ENCODE data around the gene ACO1.
"Not testable (repeated sequence)": the region's sequence is repeated elsewhere in the genome, so short reads cannot be mapped to it uniquely, and the experiment has no call there.

The ACO1 gene

DNA sequence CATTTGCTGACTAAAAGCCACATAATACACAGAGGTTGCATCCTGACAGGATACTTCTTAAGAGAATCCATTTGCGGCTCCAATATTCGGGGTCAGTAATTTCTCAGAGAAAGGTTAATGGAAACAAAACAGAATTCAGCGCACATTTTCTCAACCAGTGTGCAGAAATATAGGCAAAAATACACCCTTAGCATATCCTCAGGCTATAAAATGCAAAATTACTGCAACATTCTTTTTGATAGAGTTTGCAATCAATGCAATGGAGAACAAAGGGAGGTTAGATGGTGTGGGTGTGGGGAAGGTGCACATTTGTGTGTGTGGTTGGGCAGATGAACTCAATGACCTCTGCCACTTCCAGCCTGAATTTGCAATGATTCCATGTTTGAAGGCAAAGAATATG lies 35.4 kb upstream of the ACO1 start:
- no peak for TF ChIP-seq Cebpa-rat (IDR thresholded peaks at IDR 0.05)
- no peaks in the 10 kb centered on the region for H3K36me3 ChIP-seq
- no peak overlapping the region for H3K4me2 ChIP-seq
- no peaks in the 10 kb centered on the region for H3K27me3 ChIP-seq
- H3K9me3 ChIP-seq (replicated peaks in 1 of 11), result no peaks in the 10 kb centered on the region
- H3K4me3 ChIP-seq, result no peak overlapping the region
- H3K27ac ChIP-seq, result no peak overlapping the region
- H4K20me1 ChIP-seq, result no peaks in the 10 kb centered on the region
- no peak overlapping the region for H3K9ac ChIP-seq
- peaks cover 0 to 14% (median 1%) of the 10 kb centered on the region in 10 experiments; a peak in 5 of 20 replicates for H3K4me1 ChIP-seq

DNA sequence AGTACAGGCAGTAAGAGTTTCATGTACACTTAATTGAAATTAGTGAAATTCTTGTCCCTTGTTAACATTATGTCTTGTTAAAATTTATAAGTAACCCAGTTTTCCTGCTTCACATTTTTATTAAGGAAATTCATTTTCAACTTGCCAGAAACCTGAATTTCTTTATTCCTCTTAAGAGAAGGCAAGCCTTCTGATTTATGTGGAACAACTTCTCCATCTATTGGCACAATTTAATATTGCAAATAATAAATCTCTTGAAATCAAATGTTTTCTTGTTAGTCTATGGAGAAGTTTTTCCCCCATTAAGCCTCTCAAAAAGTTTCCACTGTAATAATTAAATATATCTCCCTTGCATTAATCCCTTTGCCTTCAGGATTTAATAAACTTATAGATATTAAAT lies 33.8 kb upstream of the ACO1 start:
- Histone ChIP-seq H3K36me3 (no peaks in the 10 kb centered on the region), H3K4me3 (no peak overlapping the region), H3K9me3 (replicated peaks in 1 of 11) (no peaks in the 10 kb centered on the region), H3K9ac (no peak overlapping the region), H3K4me1 (peaks cover 0 to 7% (median 0%) of the 10 kb centered on the region in 10 experiments; a peak in 4 of 20 replicates), H3K27ac (no peak overlapping the region), H3K27me3 (no peaks in the 10 kb centered on the region), H4K20me1 (no peaks in the 10 kb centered on the region), H3K4me2 (no peak overlapping the region)
- no peak for TF ChIP-seq Cebpa-rat (IDR thresholded peaks at IDR 0.05)

DNA sequence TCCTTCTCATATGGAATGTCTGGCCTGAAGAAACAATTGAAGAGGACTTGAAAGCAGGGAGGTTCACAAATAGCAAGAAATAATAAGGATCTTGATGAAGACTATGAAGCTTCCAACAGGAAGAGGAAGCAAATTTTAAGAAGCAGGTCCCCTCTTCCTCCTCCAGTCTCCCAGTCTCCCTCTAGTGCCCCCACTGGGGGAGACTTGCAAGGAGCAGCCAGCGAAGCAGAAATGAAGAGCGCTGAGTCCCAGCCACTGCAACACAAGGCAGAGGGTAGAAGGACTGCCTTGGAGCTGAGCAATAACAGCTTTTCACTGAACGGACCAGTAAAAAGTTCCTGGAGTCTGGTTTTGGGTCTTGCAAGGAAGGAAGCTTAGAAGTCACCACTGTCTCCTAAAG lies 32.6 kb upstream of the ACO1 start:
- TF ChIP-seq Cebpa-rat (IDR thresholded peaks at IDR 0.05), result no peak
- Histone ChIP-seq H3K9me3 (replicated peaks in 1 of 11) (peaks cover 0 to 1% (median 0%) of the 10 kb centered on the region in 11 experiments; a peak in 1 of 22 replicates), H3K4me1 (peaks cover 0 to 7% (median 0%) of the 10 kb centered on the region in 10 experiments; a peak in 4 of 20 replicates), H3K27ac (no peak overlapping the region), H3K4me3 (no peak overlapping the region), H4K20me1 (no peaks in the 10 kb centered on the region), H3K9ac (no peak overlapping the region), H3K4me2 (no peak overlapping the region), H3K36me3 (no peaks in the 10 kb centered on the region), H3K27me3 (no peaks in the 10 kb centered on the region)

DNA sequence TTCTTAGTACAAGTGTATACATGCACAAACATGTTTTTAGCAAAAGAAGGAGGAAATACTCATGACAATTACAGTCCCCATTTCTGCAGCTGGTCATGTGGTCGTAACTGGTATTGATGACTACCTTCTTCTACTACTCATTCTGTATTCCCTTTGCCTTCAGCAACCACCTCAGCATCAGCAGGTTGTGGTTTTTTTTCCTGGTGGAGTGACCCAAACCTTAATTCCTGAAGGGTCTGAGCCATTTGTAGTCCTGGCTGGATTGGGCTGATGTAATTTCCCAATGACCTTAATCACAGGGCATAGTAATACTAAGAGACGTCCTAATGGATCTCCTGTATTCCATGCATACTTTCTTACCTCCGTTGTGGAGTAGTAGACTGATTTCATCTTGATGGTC lies 31.0 kb upstream of the ACO1 start:
- H3K27ac ChIP-seq; H3K36me3 ChIP-seq; H3K4me3 ChIP-seq; H3K27me3 ChIP-seq; H3K4me2 ChIP-seq; H3K9me3 ChIP-seq (replicated peaks in 1 of 11); H3K9ac ChIP-seq; H3K4me1 ChIP-seq; H4K20me1 ChIP-seq: not testable (repeated sequence)

DNA sequence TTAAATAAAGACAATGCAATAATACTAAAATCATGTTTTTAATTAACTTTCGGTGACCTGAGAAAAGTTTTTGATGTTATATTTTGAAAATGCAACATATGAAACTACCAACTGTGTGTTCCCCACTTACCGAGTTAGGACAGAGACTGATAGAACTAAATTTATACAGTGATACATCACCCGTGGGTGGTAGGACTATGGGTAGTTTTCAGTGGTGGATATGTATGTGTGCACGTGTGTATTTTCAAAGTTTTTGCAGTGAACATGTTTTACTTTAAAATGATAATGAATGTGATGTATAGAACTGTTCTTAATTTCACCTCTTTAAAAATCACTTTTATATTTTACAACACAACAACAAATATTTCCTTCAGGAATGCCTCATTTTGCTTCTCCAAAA lies 25.0 kb upstream of the ACO1 start:
- Histone ChIP-seq H3K36me3 (no peaks in the 10 kb centered on the region), H3K4me3 (no peak overlapping the region), H3K4me2 (no peak overlapping the region), H3K27ac (no peak overlapping the region), H4K20me1 (no peaks in the 10 kb centered on the region), H3K27me3 (no peaks in the 10 kb centered on the region), H3K9ac (no peak overlapping the region), H3K4me1 (no peaks in the 10 kb centered on the region), H3K9me3 (replicated peaks in 1 of 11) (peaks cover 0 to 4% (median 0%) of the 10 kb centered on the region in 11 experiments; a peak in 1 of 22 replicates)
- TF ChIP-seq Cebpa-rat (IDR thresholded peaks at IDR 0.05), result no peak

DNA sequence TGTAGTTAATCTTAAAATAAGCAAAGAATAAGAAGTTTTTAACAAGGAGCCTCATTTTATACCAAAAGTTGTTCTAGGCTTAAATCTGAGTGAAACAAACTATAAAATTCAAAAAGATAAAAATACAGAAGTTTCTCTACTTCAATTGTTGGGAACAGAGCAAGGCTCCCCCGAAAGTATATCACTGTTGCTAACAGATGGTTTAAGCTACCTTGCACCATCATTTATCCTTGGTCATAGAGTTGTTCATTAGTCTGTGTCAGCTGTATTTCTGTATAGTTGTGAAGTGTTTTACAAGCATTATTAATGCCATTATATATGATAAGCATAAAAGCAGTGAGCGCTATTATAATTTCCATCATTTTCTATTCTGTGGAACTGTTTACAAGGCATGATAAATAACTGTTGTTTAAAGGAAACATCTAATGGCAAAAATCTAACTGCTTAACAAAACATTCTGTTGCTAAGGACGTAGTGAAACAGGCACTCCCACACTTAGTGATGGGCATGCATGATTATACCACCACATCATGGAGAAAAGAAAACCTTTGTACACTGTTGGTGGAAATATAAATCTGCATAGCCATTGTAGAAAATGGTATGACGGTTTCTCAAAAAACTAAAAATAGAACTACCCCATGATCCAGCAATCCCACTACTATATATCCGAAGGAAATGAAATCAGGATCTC lies 23.3 kb upstream of the ACO1 start:
- Histone ChIP-seq H3K4me2 (no peak overlapping the region), H3K9ac (no peak overlapping the region), H4K20me1 (no peaks in the 10 kb centered on the region), H3K27me3 (no peaks in the 10 kb centered on the region), H3K9me3 (replicated peaks in 1 of 11) (peaks cover 0 to 4% (median 0%) of the 10 kb centered on the region in 11 experiments; a peak in 1 of 22 replicates), H3K4me3 (no peak overlapping the region), H3K27ac (no peak overlapping the region), H3K4me1 (no peaks in the 10 kb centered on the region), H3K36me3 (no peaks in the 10 kb centered on the region)
- no peak for TF ChIP-seq Cebpa-rat (IDR thresholded peaks at IDR 0.05)

DNA sequence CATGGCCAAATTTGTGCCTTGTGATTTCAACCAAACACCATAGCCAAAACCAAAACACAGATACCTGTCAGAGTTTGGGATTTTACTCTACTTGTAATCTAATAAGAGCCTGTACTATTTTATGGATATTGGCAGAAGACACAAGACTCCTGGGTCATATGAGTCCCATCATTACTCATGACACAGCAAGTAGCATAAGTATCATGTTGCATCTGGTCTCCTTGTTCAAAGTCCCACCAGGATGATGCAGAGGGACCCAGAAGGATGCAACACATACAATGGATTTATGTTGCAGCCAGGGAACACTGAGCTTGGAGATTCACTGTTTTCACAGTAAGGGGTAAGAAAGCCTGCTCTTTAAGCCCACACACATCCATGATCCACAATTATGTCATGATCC lies 13.2 kb upstream of the ACO1 start:
- Histone ChIP-seq H3K9me3 (replicated peaks in 1 of 11) (peaks cover 0 to 20% (median 6%) of the 10 kb centered on the region in 11 experiments; a peak in 12 of 22 replicates), H3K27me3 (no peaks in the 10 kb centered on the region), H3K36me3 (no peaks in the 10 kb centered on the region), H3K27ac (no peak overlapping the region), H4K20me1 (no peaks in the 10 kb centered on the region), H3K4me1 (no peaks in the 10 kb centered on the region), H3K9ac (no peak overlapping the region), H3K4me2 (no peak overlapping the region), H3K4me3 (no peak overlapping the region)
- TF ChIP-seq Cebpa-rat (IDR thresholded peaks at IDR 0.05), result no peak

DNA sequence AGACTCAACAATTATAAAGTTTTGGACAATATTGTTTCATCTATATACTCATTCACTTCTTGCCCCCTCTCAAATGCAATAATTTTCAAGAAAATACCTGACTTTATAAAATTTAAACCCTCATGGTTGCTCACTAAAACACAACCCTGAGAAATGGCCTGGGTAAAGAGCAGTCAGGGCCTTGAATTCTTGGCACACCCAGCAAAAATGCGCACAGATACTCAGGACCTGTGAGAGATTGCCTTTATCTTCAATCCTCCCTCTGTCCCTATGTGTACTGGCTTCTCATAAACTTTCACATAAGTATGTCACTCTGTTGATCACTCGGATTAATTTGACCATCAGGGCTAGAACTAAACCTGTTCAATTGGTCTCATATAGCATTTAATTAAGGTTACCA lies 12.8 kb upstream of the ACO1 start:
- Histone ChIP-seq H3K4me2 (no peak overlapping the region), H3K4me1 (no peaks in the 10 kb centered on the region), H3K27ac (no peak overlapping the region), H3K4me3 (no peak overlapping the region), H3K36me3 (no peaks in the 10 kb centered on the region), H3K9ac (no peak overlapping the region), H3K27me3 (no peaks in the 10 kb centered on the region), H4K20me1 (no peaks in the 10 kb centered on the region), H3K9me3 (replicated peaks in 1 of 11) (peaks cover 0 to 20% (median 6%) of the 10 kb centered on the region in 11 experiments; a peak in 12 of 22 replicates)
- no peak for TF ChIP-seq Cebpa-rat (IDR thresholded peaks at IDR 0.05)

DNA sequence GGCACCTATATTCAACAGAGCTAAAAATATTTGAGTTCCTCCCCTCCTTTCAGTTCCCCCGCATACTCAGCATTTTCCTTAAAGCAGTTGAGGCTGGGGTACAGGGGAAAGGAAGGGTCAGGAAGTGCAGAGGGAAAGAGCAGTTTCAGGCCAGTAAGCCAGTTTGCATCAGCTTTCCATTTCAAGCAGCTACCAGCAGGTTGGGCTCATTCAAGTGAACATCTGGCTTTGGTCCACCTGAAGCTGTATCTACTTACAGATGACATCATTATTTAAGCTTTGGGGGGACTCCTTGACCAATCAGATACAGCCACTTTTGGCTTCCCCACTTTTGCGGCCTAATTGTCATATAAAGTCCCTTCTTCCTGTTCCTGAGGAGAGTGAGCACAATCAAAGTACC lies 8.2 kb upstream of the ACO1 start:
- no peaks in the 10 kb centered on the region for H3K36me3 ChIP-seq
- peaks cover 0 to 3% (median 0%) of the 10 kb centered on the region in 11 experiments; a peak in 2 of 22 replicates for H3K9me3 ChIP-seq (replicated peaks in 1 of 11)
- H3K4me2 ChIP-seq, result 0 out of 22 replicates have a peak overlapping the region, but pooled peaks of 1 of the 11 experiments have one; percentile 18
- H3K4me3 ChIP-seq, result no peak overlapping the region
- H3K4me1 ChIP-seq, result peaks cover 0 to 6% (median 5%) of the 10 kb centered on the region in 10 experiments; a peak in 10 of 20 replicates
- no peak for TF ChIP-seq Cebpa-rat (IDR thresholded peaks at IDR 0.05)
- no peak overlapping the region for H3K27ac ChIP-seq
- no peaks in the 10 kb centered on the region for H4K20me1 ChIP-seq
- H3K9ac ChIP-seq, result no peak overlapping the region
- H3K27me3 ChIP-seq, result no peaks in the 10 kb centered on the region

DNA sequence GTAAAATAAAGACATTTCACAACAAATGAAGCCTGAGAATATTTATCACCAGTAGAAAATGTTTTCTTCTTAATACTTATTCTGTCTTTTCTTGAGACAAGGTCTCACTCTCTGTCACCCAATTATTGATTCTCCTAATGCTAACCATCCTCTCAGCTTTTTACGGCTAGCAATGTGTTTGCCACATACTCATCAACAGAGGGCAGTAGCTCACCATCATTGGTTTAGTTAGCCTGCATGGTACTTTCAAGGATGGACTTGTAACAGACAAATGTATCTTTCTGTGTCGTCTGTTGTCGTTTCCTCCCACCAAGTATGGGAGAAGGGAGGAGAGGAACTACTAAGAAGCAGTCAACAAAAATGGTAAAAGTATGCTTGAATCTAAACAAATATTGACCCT lies 5.9 kb upstream of the ACO1 start:
- Histone ChIP-seq H3K36me3 (no peaks in the 10 kb centered on the region), H3K9me3 (replicated peaks in 1 of 11) (no peaks in the 10 kb centered on the region), H4K20me1 (no peaks in the 10 kb centered on the region), H3K4me1 (peaks cover under 1 to 11% (median 9%) of the 10 kb centered on the region in 10 experiments; a peak in 17 of 20 replicates), H3K27me3 (no peaks in the 10 kb centered on the region), H3K27ac (no peak overlapping the region), H3K4me3 (no peak overlapping the region), H3K9ac (no peak overlapping the region), H3K4me2 (peak overlapping the region in 10 of 11 experiments; percentile 19 to 61 (median 36); a peak in 15 of 22 replicates)
- no peak for TF ChIP-seq Cebpa-rat (IDR thresholded peaks at IDR 0.05)
